ENCODE results near the gene INHBA.

Gene INHBA

GRCh38 chr7:41685684-41686083, 17.2 kb downstream of the INHBA start:
- DNase-seq, result no peak

DNA sequence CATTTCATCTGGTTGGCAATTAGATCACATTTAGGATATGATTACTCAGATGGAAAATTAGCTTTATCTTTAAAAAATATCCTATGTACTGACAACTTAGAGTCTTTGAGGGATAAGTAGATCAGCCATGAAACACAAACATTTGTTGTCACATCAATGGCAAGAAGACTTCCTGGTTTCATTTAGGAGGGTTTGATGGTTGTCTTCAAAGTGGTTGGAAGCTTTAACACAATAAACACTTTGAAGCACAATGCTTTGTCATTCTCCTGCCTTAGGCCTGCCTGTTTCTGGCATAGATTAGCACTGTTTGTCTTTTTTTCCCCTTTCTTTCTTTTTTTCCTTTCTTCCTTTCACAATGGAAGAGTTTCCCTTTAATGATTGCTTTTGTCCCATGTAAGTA, 20.5 kb downstream of the INHBA start:
- DNase-seq, result no peak

- no peak for DNase-seq
Observed at GRCh38 chr7:41679566-41679965, 23.3 kb downstream of the INHBA start.

DNA sequence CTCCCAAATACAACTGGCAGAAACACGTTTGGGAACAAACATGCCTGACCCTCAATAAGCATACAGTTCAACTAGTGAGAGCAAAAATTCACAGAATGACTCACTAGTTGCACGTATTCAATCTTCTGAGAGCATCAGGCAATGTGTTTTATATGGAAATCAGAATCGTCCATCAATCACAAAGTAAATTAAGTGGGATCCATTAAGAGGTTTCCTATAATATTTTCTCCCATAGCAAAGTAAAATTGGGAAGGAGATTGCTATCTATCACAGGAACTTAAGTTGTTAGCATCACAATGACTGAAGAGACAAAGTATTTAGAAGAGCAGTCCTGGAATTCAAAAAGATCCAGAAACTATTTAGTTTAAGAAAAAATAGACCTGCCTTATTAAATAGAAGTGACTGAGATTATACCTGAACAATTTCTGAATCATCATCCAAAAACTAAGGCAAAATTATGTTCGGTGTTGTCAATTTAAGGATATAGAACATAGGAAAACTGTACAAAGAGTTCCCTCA, 28.3 kb downstream of the INHBA start:
- no peak for DNase-seq

- no peak for DNase-seq
Observed at GRCh38 chr7:41661596-41661995, 41.3 kb downstream of the INHBA start.

GRCh38 chr7:41659539-41659938, 43.4 kb downstream of the INHBA start:
- no peak for DNase-seq

DNA sequence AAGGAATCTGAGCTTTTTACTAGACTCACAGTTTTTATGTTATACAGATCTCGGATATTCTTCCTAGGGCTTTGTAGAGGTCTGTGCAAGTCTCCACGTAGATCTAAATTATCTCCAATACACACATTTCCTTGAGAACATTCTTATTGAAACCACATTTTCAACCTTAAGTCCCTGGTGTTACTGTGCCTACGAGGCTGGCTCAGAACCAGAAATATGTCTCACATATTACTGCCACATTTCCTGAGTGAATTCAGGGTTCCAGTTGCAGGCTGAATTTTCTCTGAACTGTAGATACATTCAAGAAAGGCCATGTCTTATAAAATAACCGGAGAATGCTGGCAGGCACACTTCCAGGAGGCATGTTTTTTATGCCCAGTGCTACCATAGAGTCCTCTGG, 46.5 kb downstream of the INHBA start:
- DNase-seq, result no peak

- DNase-seq, result no peak
Observed at GRCh38 chr7:41655426-41655825, 47.5 kb downstream of the INHBA start.

DNA sequence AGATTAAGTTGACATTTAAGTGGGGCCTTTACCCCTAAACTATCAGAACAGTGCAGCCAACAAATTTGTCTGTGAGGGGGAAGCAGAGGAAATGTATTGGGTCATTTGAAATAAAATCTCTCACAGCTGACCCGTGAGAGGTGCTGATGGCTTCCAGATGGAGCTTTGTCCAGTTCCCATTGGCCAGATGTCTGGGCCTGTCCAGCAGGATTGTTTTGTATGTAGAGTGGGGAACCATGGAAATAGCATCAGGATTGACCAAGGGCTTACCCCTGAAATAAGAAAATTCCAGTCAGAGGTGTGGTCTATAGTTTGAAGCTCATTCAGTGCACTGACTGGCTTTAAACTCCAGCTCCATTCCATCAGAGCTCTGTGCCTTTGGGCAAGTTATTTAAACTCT, 50.6 kb downstream of the INHBA start:
- DNase-seq, result no peak

- DNase-seq, result no peak
Observed at GRCh38 chr7:41648501-41648900, 54.4 kb downstream of the INHBA start.

DNA sequence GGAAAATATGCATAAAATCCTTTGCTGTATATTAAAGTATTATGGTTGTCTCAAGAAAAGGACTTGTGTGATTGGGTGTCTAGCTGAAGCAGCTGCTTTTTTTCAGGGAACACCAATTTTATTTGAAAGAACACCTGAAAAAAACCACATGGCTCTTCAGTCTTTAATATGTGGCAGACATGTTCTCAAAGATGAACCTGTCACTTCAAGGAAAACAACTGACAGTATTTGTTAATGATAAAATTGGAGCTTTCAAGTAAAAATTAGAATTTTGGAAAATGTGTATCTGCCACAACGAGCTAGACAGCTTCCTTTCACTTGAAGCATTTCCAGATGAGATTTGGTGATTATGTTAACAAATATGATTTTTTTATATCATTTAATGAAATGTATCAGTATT, 59.3 kb downstream of the INHBA start:
- no peak for DNase-seq

DNA sequence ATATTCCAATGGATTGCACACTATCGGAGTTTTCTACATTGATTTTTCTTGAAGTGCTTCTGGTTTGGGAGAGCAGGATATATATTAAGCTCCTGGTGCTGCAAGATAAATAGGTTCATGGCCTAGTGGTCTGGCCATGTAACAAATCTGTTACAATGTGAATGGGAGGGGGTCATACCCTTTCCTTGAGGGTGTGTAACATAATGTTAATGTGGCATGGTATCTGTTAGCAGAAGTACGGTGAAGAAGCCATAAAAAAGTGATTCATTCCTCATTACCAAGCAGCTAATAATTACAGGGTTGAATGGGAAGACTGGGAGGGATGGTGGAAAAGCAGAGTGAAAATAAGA, 61.2 kb downstream of the INHBA start:
- no peak for DNase-seq

GRCh38 chr7:41641011-41641664, 61.8 kb downstream of the INHBA start:
- DNase-seq, result no peak

GRCh38 chr7:41640487-41640886, 62.4 kb downstream of the INHBA start:
- no peak for DNase-seq

- DNase-seq, result no peak
Observed at GRCh38 chr7:41637049-41637448, 65.8 kb downstream of the INHBA start.

Measured in DMS79 (cell line).